ENCODE results near the gene PPP1R18. TPM values are rescaled to one million over a fixed set of nuclear protein-coding genes. Genes with fewer than 3 reads are reported as not detected.
A peak's percentile ranks its signal among the peaks of the same experiment; 100 is the strongest.

Gene PPP1R18
- total and polyA plus RNA-seq, 9 of the 15 experiments (the other 6 are each of a cell fraction or from before 2014, with no cell fraction given): 12.0 to 99.2 (median 42.6) TPM

DNA sequence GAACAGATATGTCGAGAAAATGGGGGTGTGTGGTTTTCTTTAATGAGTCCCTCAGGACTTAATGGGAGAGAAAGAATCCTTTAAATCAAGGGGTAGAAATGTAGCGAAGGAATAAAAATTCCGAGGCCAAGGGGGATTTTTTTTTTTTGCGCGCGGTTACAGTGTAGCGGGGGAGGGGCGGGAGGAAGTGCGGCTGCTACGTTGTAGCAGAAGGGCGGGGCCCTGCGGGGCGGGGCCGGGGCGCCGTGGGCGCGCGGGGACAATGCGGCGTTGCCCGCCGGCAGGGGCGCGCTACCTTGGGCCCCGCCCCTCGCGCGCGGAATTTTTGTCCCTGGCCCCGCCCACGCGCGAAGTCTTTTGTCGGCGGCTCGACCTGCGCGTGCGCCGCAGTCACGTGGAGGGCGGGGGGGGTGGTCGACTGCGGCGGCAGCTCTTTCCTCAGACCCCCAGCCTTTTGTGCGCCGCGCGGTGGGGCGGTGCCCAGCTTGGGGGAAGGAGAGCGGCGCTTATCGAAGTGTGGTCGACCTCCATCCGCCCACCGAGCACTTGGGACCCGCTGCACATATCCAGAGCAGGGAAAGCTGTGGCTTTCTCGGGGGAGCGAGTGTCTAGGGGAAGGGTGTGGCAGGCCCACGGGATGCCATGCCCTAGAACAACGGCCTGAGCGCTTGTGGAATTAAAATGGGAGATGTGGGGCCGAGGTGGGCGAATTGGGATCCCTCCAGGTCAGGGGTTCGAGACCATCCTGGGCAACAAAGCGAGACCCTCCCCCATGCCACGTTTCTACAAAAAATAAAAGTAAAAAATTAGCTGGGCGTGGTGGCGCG, 35.0 kb upstream of the PPP1R18 start (continued):
- peak; percentile 77 for TF ChIP-seq ZNF253 (CRISPR knock-in tag; conservative IDR thresholded peaks at IDR 0.05)
- TF ChIP-seq CREM (IDR thresholded peaks at IDR 0.05; ENCODE audit: low read depth): peak; percentile 87
- TF ChIP-seq PTRF (tag; IDR thresholded peaks at IDR 0.05): no peak
- no peak for TF ChIP-seq NR2C1 (IDR thresholded peaks at IDR 0.05)
- TF ChIP-seq NR2C1 (tag; IDR thresholded peaks at IDR 0.05): no peak
- no peak for TF ChIP-seq ETV5 (CRISPR knock-in tag; IDR thresholded peaks at IDR 0.05; ENCODE audit: low read depth)
- TF ChIP-seq NFE2L1 (tag; IDR thresholded peaks at IDR 0.05; ENCODE audit: borderline replicate concordance, low read depth): no peak
- no peak for TF ChIP-seq MTA2 (IDR thresholded peaks at IDR 0.05; ENCODE audit: low read depth)
- peak; percentile 56 for TF ChIP-seq ATF4 (CRISPR knock-in tag; IDR thresholded peaks at IDR 0.05)
- TF ChIP-seq RREB1 (CRISPR knock-in tag; IDR thresholded peaks at IDR 0.05): peak; percentile 76; the same call in 1 of the 2 replicates
- TF ChIP-seq NCOA2 (IDR thresholded peaks at IDR 0.05; ENCODE audit: partially characterized antibody in 2 of 2): no peak
- TF ChIP-seq SMAD4 (CRISPR knock-in tag; conservative IDR thresholded peaks at IDR 0.05): no peak
- TF ChIP-seq SAP30 (IDR thresholded peaks at IDR 0.05; ENCODE audit: borderline replicate concordance, insufficient read depth, low read depth, low read length, poor library complexity, severe bottlenecking): peak; percentile 94
- TF ChIP-seq ZNF133 (CRISPR knock-in tag; IDR thresholded peaks at IDR 0.05): no peak
- TF ChIP-seq THRAP3 (IDR thresholded peaks at IDR 0.05; ENCODE audit: borderline replicate concordance): no peak
- no peak for TF ChIP-seq ZBTB34 (CRISPR knock-in tag; IDR thresholded peaks at IDR 0.05)
- no peak; the same call in 1 of the 2 replicates for TF ChIP-seq CREB5 (CRISPR knock-in tag; IDR thresholded peaks at IDR 0.05)
- peak; percentile 94 for TF ChIP-seq FUS (optimal IDR thresholded peaks at IDR 0.05; ENCODE audit: low read depth, low read length)
